GM19395 (cell line): ENCODE measurements around the gene FGD2.
"Not testable (repeated sequence)": the region's sequence is repeated elsewhere in the genome, so short reads cannot be mapped to it uniquely, and the experiment has no call there.

Source experiments
- ATAC-seq: cut with Tn5 transposase; IDR thresholded peaks from one replicate; pipeline ENCODE4 v1.9.1; 2021; ENCODE audit warnings: mild to moderate bottlenecking, moderate library complexity; ENCODE audit not compliant: unreplicated experiment

FGD2 gene

GRCh38 chr6:37057128-37057471 lies 51.6 kb downstream of the FGD2 start:
- no peak for ATAC-seq

GRCh38 chr6:37057678-37058077 lies 52.2 kb downstream of the FGD2 start:
- no peak for ATAC-seq

GRCh38 chr6:37058084-37058586 lies 52.7 kb downstream of the FGD2 start:
- ATAC-seq, result no peak

- not testable (repeated sequence) for ATAC-seq
Observed at GRCh38 chr6:37058984-37059343, 53.5 kb downstream of the FGD2 start.

GRCh38 chr6:37059344-37060194 lies 54.1 kb downstream of the FGD2 start:
- ATAC-seq, result no peak

GRCh38 chr6:37060195-37060559 lies 54.7 kb downstream of the FGD2 start:
- ATAC-seq, result no peak

- no peak for ATAC-seq
Observed at GRCh38 chr6:37061157-37061804, 55.8 kb downstream of the FGD2 start.

GRCh38 chr6:37062424-37062823 lies 57.0 kb downstream of the FGD2 start:
- ATAC-seq, result no peak

- no peak for ATAC-seq
Observed at GRCh38 chr6:37068356-37069270, 63.2 kb downstream of the FGD2 start.

- no peak for ATAC-seq
Observed at GRCh38 chr6:37069639-37070038, 64.2 kb downstream of the FGD2 start.

- ATAC-seq, result no peak
Observed at GRCh38 chr6:37072526-37072925, 67.1 kb downstream of the FGD2 start.

GRCh38 chr6:37074053-37074827 lies 68.8 kb downstream of the FGD2 start:
- no peak for ATAC-seq

GRCh38 chr6:37077191-37077904 lies 71.9 kb downstream of the FGD2 start:
- ATAC-seq, result no peak

GRCh38 chr6:37077905-37078296 lies 72.4 kb downstream of the FGD2 start:
- no peak for ATAC-seq
